Fibroblast of the aortic adventitia (primary cell): ENCODE results near the gene ITPK1. TPM values are rescaled to one million over a fixed set of nuclear protein-coding genes. Genes with fewer than 3 reads are reported as not detected.
A peak's percentile ranks its signal among the peaks of the same experiment; 100 is the strongest.
"Not testable (repeated sequence)": the region's sequence is repeated elsewhere in the genome, so short reads cannot be mapped to it uniquely, and the experiment has no call there.

Experiments used
- DNase-seq: peaks from one replicate; pipeline ENCODE4 v3.0.0-alpha.2; 2010; ENCODE audit warnings: low read depth
- H3K4me3 ChIP-seq: 2 replicates; pipeline ENCODE4 v1.5.1; 2011; ENCODE audit warnings: low read depth, mild to moderate bottlenecking, control low read depth, low read length, moderate library complexity
- CTCF ChIP-seq: IDR thresholded peaks from 2 replicates; pipeline ENCODE4 v1.5.1; 2011; ENCODE audit warnings: mild to moderate bottlenecking, low read length, control low read depth, inconsistent platforms; ENCODE audit not compliant: insufficient read depth
- total RNA-seq: library from RNA; depleted of rRNA; stranded (reverse); fragments of >200 nt; gene quantifications from 2 replicates; pipeline ENCODE4 v1.2.3, GENCODE V29; 2012; ENCODE audit warnings: low replicate concordance

ITPK1 gene
- total RNA-seq, 1 donor, result 20.1 TPM

GRCh38 chr14:93114713-93115068, 1.0 kb downstream of the ITPK1 start:
- no peak for TF ChIP-seq CTCF
- H3K4me3 ChIP-seq, result peak overlapping the region; percentile 80
- DNase-seq, result no peak

- DNase-seq, result no peak
- peak overlapping the region; percentile 80 for H3K4me3 ChIP-seq
- TF ChIP-seq CTCF, result no peak
Observed at GRCh38 chr14:93114068-93114710, 1.5 kb downstream of the ITPK1 start.

- no peak for TF ChIP-seq CTCF
- DNase-seq, result no peak
- H3K4me3 ChIP-seq, result peak overlapping the region; percentile 53
Observed at GRCh38 chr14:93113678-93114067, 2.1 kb downstream of the ITPK1 start.

GRCh38 chr14:93112891-93113677, 2.6 kb downstream of the ITPK1 start:
- peak overlapping the region; percentile 53 for H3K4me3 ChIP-seq
- DNase-seq, result peak; percentile 89
- peak; percentile 70 for TF ChIP-seq CTCF

- not testable (repeated sequence) for DNase-seq
Observed at GRCh38 chr14:93111541-93111940, 4.2 kb downstream of the ITPK1 start.

GRCh38 chr14:93110856-93111419, 4.8 kb downstream of the ITPK1 start:
- DNase-seq, result no peak
- TF ChIP-seq CTCF, result no peak
- H3K4me3 ChIP-seq, result no peak overlapping the region

More at GRCh38 chr14:93111541-93111940, 4.2 kb downstream of the ITPK1 start:
- H3K4me3 ChIP-seq, result not testable (repeated sequence)

- no peak overlapping the region for H3K4me3 ChIP-seq
- no peak for DNase-seq
- no peak for TF ChIP-seq CTCF
Observed at GRCh38 chr14:93109572-93110481, 5.9 kb downstream of the ITPK1 start.
